Smooth muscle cell (in vitro differentiated cells): ENCODE results near the gene KBTBD3. TPM values are rescaled to one million over a fixed set of nuclear protein-coding genes. Genes with fewer than 3 reads are reported as not detected.

ENCODE experiments used
- DNase-seq: peaks from one replicate; lab custom pipeline; 2025; ENCODE audit not compliant: unreplicated experiment; lab: John Stamatoyannopoulos, UW
- H2AFZ ChIP-seq: fragments of 200-600 bp; sonication (generic); 2 replicates; pipeline ENCODE4 v1.6.0; 2016; ENCODE audit warnings: antibody characterized with exemption, low read depth, mild to moderate bottlenecking
- H3F3A ChIP-seq: fragments of 200-600 bp; sonication (generic); 2 replicates; pipeline ENCODE4 v1.6.0; 2017; ENCODE audit warnings: antibody characterized with exemption, low read depth
- H3K27ac ChIP-seq: fragments of 200-600 bp; sonication (generic); 2 replicates; pipeline ENCODE4 v1.5.1; 2016; ENCODE audit warnings: low read depth, mild to moderate bottlenecking
- H3K27me3 ChIP-seq: fragments of 200-600 bp; sonication (generic); 2 replicates; pipeline ENCODE4 v1.6.1; 2016; ENCODE audit warnings: low read depth, mild to moderate bottlenecking
- H3K36me3 ChIP-seq: fragments of 200-600 bp; sonication (generic); 2 replicates; pipeline ENCODE4 v1.5.1; 2016; ENCODE audit warnings: low read depth
- H3K4me1 ChIP-seq: fragments of 200-600 bp; sonication (generic); 2 replicates; pipeline ENCODE4 v1.5.1; 2016; ENCODE audit warnings: low read depth
- H3K4me2 ChIP-seq: fragments of 200-600 bp; sonication (generic); 2 replicates; pipeline ENCODE4 v1.6.0; 2016; ENCODE audit warnings: mild to moderate bottlenecking
- H3K4me3 ChIP-seq: fragments of 200-600 bp; sonication (generic); 2 replicates; pipeline ENCODE4 v1.5.1; 2016; ENCODE audit warnings: mild to moderate bottlenecking
- H3K79me2 ChIP-seq: fragments of 200-600 bp; sonication (generic); 2 replicates; pipeline ENCODE4 v1.6.0; 2016; ENCODE audit warnings: low read depth, mild to moderate bottlenecking
- H3K9ac ChIP-seq: fragments of 200-600 bp; sonication (generic); 2 replicates; pipeline ENCODE4 v1.6.0; 2016; ENCODE audit warnings: low read depth
- H3K9me3 ChIP-seq: fragments of 200-600 bp; sonication (generic); replicated peaks from 2 replicates; pipeline ENCODE4 v1.5.1; 2016; ENCODE audit warnings: low read depth
- H4K20me1 ChIP-seq: fragments of 200-600 bp; sonication (generic); 2 replicates; pipeline ENCODE4 v1.6.0; 2016; ENCODE audit warnings: low read depth
- WGBS: methylation state at CpG from one replicate; pipeline ENCODE4 v1.1.7; 2016; ENCODE audit warnings: low lambda C conversion rate; 5-methylcytosine and 5-hydroxymethylcytosine counted together
- polyA plus RNA-seq: library from polyadenylated mRNA; unstranded; fragments of >200 nt; fragmentation: Nextera tagmentation; extraction: Ambion mirVana; gene quantifications from 2 replicates; pipeline ENCODE4 v1.2.1, GENCODE V29; 2016
- total RNA-seq: library from RNA; depleted of rRNA; stranded (reverse); fragments of >200 nt; gene quantifications from 2 replicates; pipeline ENCODE4 v1.2.3, GENCODE V29; 2014
- TF ChIP-seq, protein P1 (sequence below): fragments of 200-600 bp; sonication (generic); IDR thresholded peaks from 2 replicates; pipeline ENCODE4 v1.5.1; 2017; ENCODE audit warnings: borderline replicate concordance, mild to moderate bottlenecking, antibody characterized with exemption; ENCODE audit not compliant: insufficient read depth, poor library complexity, severe bottlenecking

KBTBD3 gene
- total and polyA plus RNA-seq, 2 experiments from 2014 or later = 2.2 to 6.3 TPM

GRCh38 chr11:106086850-106087249 lies 9.7 kb upstream of the KBTBD3 start:
- Histone ChIP-seq H3K79me2 (peaks cover 70% of the 10 kb centered on the region), H3K9ac (no peak overlapping the region), H2AFZ (no peak overlapping the region), H3K4me1 (peaks cover 9% of the 10 kb centered on the region), H3F3A (peaks cover 8% of the 10 kb centered on the region), H3K9me3 (no peaks in the 10 kb centered on the region), H3K4me2 (no peak overlapping the region), H4K20me1 (peaks cover 62% of the 10 kb centered on the region), H3K4me3 (no peak overlapping the region), H3K36me3 (no peaks in the 10 kb centered on the region), H3K27me3 (no peaks in the 10 kb centered on the region), H3K27ac (peak overlapping the region; percentile 9)
- TF ChIP-seq, protein P1, sequence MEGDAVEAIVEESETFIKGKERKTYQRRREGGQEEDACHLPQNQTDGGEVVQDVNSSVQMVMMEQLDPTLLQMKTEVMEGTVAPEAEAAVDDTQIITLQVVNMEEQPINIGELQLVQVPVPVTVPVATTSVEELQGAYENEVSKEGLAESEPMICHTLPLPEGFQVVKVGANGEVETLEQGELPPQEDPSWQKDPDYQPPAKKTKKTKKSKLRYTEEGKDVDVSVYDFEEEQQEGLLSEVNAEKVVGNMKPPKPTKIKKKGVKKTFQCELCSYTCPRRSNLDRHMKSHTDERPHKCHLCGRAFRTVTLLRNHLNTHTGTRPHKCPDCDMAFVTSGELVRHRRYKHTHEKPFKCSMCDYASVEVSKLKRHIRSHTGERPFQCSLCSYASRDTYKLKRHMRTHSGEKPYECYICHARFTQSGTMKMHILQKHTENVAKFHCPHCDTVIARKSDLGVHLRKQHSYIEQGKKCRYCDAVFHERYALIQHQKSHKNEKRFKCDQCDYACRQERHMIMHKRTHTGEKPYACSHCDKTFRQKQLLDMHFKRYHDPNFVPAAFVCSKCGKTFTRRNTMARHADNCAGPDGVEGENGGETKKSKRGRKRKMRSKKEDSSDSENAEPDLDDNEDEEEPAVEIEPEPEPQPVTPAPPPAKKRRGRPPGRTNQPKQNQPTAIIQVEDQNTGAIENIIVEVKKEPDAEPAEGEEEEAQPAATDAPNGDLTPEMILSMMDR = no peak
- no peak for DNase-seq
- 86% methylated on average over 2 of the region's 2 CpGs for WGBS

- Histone ChIP-seq H3K79me2 (peaks cover 76% of the 10 kb centered on the region), H4K20me1 (peaks cover 59% of the 10 kb centered on the region), H3K9ac (no peak overlapping the region), H3K4me2 (no peak overlapping the region), H3K27me3 (no peaks in the 10 kb centered on the region), H2AFZ (no peak overlapping the region), H3K4me3 (no peak overlapping the region), H3K36me3 (no peaks in the 10 kb centered on the region), H3K4me1 (peaks cover 9% of the 10 kb centered on the region), H3K9me3 (no peaks in the 10 kb centered on the region), H3K27ac (peak overlapping the region; percentile 9), H3F3A (peaks cover 5% of the 10 kb centered on the region)
- TF ChIP-seq, protein P1 = no peak
- DNase-seq = no peak
- WGBS = 100% methylated on average over 1 of the region's 1 CpG
Measured at GRCh38 chr11:106086135-106086534, 9.0 kb upstream of the KBTBD3 start.

DNA sequence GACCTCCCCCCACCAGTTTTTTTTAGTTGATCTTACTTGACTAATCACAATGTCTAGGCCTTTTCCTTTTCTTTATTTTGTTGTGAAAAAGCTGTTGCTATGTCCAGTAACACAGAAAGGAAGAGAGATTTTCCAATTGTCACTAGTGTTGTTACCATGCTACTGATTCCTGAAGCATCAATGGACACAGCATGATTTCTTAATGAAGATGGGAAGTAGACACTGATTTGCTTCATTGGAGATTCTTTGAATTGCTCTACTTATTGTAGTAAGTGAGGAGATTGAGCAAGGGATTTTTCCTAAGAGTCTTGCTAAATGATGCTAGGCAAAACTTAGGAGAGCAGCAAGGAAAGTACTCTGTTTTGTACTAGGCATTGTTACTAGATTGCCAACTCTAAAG lies 4.9 kb upstream of the KBTBD3 start:
- H3K36me3 ChIP-seq = no peaks in the 10 kb centered on the region
- no peak for DNase-seq
- H3F3A ChIP-seq = no peaks in the 10 kb centered on the region
- no peak overlapping the region for H2AFZ ChIP-seq
- H3K4me1 ChIP-seq = peaks cover 18% of the 10 kb centered on the region
- peaks cover 30% of the 10 kb centered on the region for H4K20me1 ChIP-seq
- H3K9ac ChIP-seq = no peak overlapping the region
- H3K27ac ChIP-seq = no peak overlapping the region
- H3K79me2 ChIP-seq = peaks cover 78% of the 10 kb centered on the region
- H3K9me3 ChIP-seq = no peaks in the 10 kb centered on the region
- H3K27me3 ChIP-seq = no peaks in the 10 kb centered on the region
- no peak overlapping the region for H3K4me3 ChIP-seq
- no peak overlapping the region for H3K4me2 ChIP-seq
- TF ChIP-seq, protein P1 = no peak
